Aorta (tissue), 5 donors: ENCODE measurements around the gene HTR4. TPM values are rescaled to one million over a fixed set of nuclear protein-coding genes. Genes with fewer than 3 reads are reported as not detected.
"Not testable (repeated sequence)": the region's sequence is repeated elsewhere in the genome, so short reads cannot be mapped to it uniquely, and the experiment has no call there.

Experiments
- ATAC-seq: fragments of 200-7000 bp; cut with Tn5 transposase; one replicate; pipeline ENCODE4 v1.9.1; 2022; ENCODE audit warnings: moderate library complexity; ENCODE audit not compliant: low FRiP score
- DNase-seq, 2 donors: peaks; one replicate each; pipeline ENCODE4 v3.0.0-alpha.2; 2020
- H3K27ac ChIP-seq, 2 donors: one replicate each; pipeline ENCODE4 v1.5.1; 2013; ENCODE audit warnings: low read length in 2 of 2, mild to moderate bottlenecking in 2 of 2, moderate library complexity in 2 of 2, control low read depth in 1 of 2, inconsistent platforms in 1 of 2, low read depth in 1 of 2
- H3K27me3 ChIP-seq, 2 donors: one replicate each; pipeline ENCODE4 v1.6.1; 2013; ENCODE audit warnings: control low read depth in 1 of 2, low read length in 1 of 2, mild to moderate bottlenecking in 1 of 2, moderate library complexity in 1 of 2; ENCODE audit not compliant: insufficient read depth in 2 of 2, control insufficient read depth in 1 of 2
- H3K36me3 ChIP-seq, 2 donors: one replicate each; pipeline ENCODE4 v1.6.1; 2013; ENCODE audit warnings: control low read depth in 1 of 2, low read length in 1 of 2, mild to moderate bottlenecking in 1 of 2; ENCODE audit not compliant: insufficient read depth in 2 of 2, control insufficient read depth in 1 of 2
- H3K4me1 ChIP-seq, 2 donors: one replicate each; pipeline ENCODE4 v1.6.1; 2013; ENCODE audit warnings: low read length in 2 of 2, control low read depth in 1 of 2, mild to moderate bottlenecking in 1 of 2, moderate library complexity in 1 of 2; ENCODE audit not compliant: insufficient read depth in 2 of 2, control insufficient read depth in 1 of 2
- H3K4me3 ChIP-seq, 2 donors: one replicate each; pipeline ENCODE4 v1.5.1; 2013; ENCODE audit warnings: low read length in 2 of 2, control low read depth in 1 of 2, mild to moderate bottlenecking in 1 of 2
- H3K9me3 ChIP-seq: one replicate; pipeline ENCODE4 v1.6.1; 2013; ENCODE audit warnings: mild to moderate bottlenecking, low read length; ENCODE audit not compliant: control insufficient read depth
- WGBS, 2 donors: extraction: QIAGEN DNeasy Blood & Tissue Kit; methylation state at CpG; one replicate each; pipeline ENCODE4 v1.1.7; 2013; 5-methylcytosine and 5-hydroxymethylcytosine counted together
- intact Hi-C, 2 donors: fragments of 100-400 bp; cut with DNase I; formaldehyde crosslinking; loops; one replicate each; pipeline versions ENCODE4 v1.14.2 to v1.15.0; 2022
- polyA plus RNA-seq, 2 donors: library from polyadenylated mRNA; stranded (reverse); fragments of 200-250 nt; gene quantifications; one replicate each; pipeline ENCODE4 v1.2.3, GENCODE V29; 2013
- total RNA-seq, 2 donors: library from RNA; stranded (reverse); fragmentation: NEBNext Ultra II Directional; extraction: Animal tissue kit (Norgen Biotek cat#: 25700); gene quantifications; one replicate each; pipeline ENCODE4 v1.2.1, GENCODE V29; 2021
- donor health status: healthy with polysubstance abuse.
- donor health status: Bipolar disorder and iron deficiency.
- donor health status: DM: no; HTN: no; CAD: no.
- donor health status: DM: no; HTN: no; CAD: no.
- donor health status: DM: yes; HTN: yes; CAD: no.

Gene HTR4
- total and polyA plus RNA-seq, 4 donors: 0.90 to 2.3 (median 1.5) TPM; not detected in 1

DNA sequence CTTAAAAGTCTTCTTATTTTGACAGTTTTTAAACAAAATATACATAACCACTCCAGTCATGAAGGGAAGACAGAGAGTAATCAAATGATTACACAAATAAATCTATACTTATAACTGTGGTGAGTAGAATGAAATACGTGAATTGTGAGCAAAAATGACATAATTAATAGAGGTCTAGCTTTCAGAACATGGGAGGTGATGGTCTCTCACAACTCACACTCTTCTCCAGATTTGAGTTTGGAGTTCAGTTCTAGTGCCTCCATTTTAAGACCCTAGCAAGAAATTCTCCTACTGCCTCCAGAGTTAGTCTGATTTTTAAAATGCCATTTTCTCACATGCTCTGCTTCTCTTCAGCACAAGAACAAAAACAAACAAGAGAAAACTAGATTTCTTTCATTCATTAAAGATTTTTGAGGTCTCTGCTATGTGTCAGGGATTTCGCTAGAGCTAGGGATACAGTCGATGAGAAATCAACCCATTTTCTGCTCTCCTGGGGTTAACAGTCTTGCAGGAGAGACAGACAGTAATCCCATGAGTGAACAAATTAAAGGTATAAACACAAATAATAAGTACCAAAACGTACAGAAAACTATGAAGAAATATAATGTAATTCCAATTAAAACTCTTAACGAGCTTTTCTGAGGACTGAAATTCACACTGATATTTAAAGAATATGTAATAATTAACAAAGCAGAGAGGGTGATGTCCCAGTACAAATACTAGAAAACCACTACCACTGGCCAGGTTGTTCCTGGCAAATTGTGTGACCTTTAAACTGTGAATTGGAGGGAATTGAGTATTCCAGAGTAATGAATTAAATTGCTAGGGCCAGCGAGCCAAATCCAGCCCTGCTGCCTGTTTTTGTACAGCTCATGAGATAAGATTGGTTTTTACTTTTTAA lies 27.1 kb upstream of the HTR4 start:
- H3K9me3 ChIP-seq: no peaks in the 10 kb centered on the region
- WGBS, 2 donors: 71 to 76% methylated on average over 6 of the region's 6 CpGs
- DNase-seq: no peak
- peaks cover 6 to 7% of the 10 kb centered on the region in 2 donors for H3K4me1 ChIP-seq
- H3K36me3 ChIP-seq: no peaks in the 10 kb centered on the region
- no peaks in the 10 kb centered on the region for H3K27me3 ChIP-seq
- no peak overlapping the region for H3K27ac ChIP-seq
- ATAC-seq: no peak
- intact Hi-C loops: no loop called here
- no peak overlapping the region for H3K4me3 ChIP-seq

GRCh38 chr5:148673704-148674103 lies 19.4 kb upstream of the HTR4 start:
- H3K4me1 ChIP-seq, H3K4me3 ChIP-seq, H3K27me3 ChIP-seq, H3K36me3 ChIP-seq, H3K9me3 ChIP-seq, DNase-seq, intact Hi-C loops, ATAC-seq, H3K27ac ChIP-seq: not testable (repeated sequence)
- WGBS, 2 donors: 83 to 87% methylated on average over 6 of the region's 6 CpGs

DNA sequence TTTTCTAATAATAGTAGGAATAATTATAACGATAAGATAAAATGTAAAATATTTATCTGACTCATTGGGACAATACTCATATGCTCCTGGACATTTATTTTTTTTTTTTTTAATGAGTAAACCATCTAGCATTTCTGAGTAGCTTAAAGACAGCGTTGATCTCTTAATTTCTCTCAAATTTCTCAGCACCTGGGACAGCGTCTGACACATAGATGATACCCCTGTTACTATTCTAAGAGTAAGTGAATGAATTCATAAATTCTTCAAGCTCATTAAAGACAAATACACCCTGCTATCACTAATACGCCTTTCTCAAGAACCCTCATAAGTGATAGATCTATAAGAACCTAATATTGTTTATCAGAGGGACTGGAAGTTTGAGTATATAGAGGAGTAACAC lies 12.0 kb upstream of the HTR4 start:
- Histone ChIP-seq H3K4me3 (no peak overlapping the region), H3K36me3 (no peaks in the 10 kb centered on the region), H3K27ac (no peak overlapping the region), H3K27me3 (no peaks in the 10 kb centered on the region), H3K4me1 (no peaks in the 10 kb centered on the region), H3K9me3 (no peaks in the 10 kb centered on the region)
- WGBS, 2 donors: 56 to 68% methylated on average over 4 of the region's 4 CpGs
- intact Hi-C loops: no loop called here
- ATAC-seq: no peak
- no peak for DNase-seq

GRCh38 chr5:148665431-148665830 lies 11.1 kb upstream of the HTR4 start:
- Histone ChIP-seq H3K27ac (no peak overlapping the region), H3K27me3 (no peaks in the 10 kb centered on the region), H3K9me3 (no peaks in the 10 kb centered on the region), H3K36me3 (no peaks in the 10 kb centered on the region), H3K4me3 (no peak overlapping the region), H3K4me1 (no peaks in the 10 kb centered on the region)
- ATAC-seq (no peak), DNase-seq (no peak)
- WGBS, 2 donors: 72 to 80% methylated on average over 7 of the region's 7 CpGs
- intact Hi-C loops: no loop called here

- WGBS, 2 donors: 53 to 66% methylated on average over 2 of the region's 2 CpGs
- Histone ChIP-seq H3K9me3 (no peaks in the 10 kb centered on the region), H3K4me1 (no peaks in the 10 kb centered on the region), H3K27ac (no peak overlapping the region), H3K36me3 (no peaks in the 10 kb centered on the region), H3K27me3 (no peaks in the 10 kb centered on the region), H3K4me3 (no peak overlapping the region)
- intact Hi-C loops: no loop called here
- ATAC-seq: no peak
- no peak for DNase-seq
Measured at GRCh38 chr5:148663509-148663908, 9.2 kb upstream of the HTR4 start.

DNA sequence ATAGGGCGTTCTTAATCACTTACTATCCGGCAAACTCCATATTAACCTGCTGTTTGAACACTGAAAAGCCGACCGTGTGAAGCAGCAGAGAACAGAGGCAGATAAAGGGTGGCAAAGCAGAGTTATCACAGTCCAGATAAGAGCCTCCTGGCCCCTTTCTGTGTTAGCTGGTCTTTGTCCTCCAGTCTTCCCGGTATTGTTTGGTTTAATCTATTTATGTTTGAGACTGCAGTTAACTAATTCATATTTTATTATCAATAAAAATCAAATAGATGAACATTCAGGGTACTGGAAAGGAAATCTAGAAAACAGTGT lies 6.0 kb upstream of the HTR4 start:
- ATAC-seq (no peak), DNase-seq (no peak)
- 66 to 70% methylated on average over 5 of the region's 5 CpGs for WGBS, 2 donors
- H3K36me3 ChIP-seq: no peaks in the 10 kb centered on the region
- no peaks in the 10 kb centered on the region for H3K27me3 ChIP-seq
- no peaks in the 10 kb centered on the region for H3K4me1 ChIP-seq
- no peak overlapping the region for H3K27ac ChIP-seq
- intact Hi-C loops: no loop called here
- no peaks in the 10 kb centered on the region for H3K9me3 ChIP-seq
- no peak overlapping the region for H3K4me3 ChIP-seq

GRCh38 chr5:148659641-148660345 lies 5.5 kb upstream of the HTR4 start:
- Histone ChIP-seq H3K4me3 (no peak overlapping the region), H3K36me3 (no peaks in the 10 kb centered on the region), H3K27ac (no peak overlapping the region), H3K4me1 (no peaks in the 10 kb centered on the region), H3K9me3 (no peaks in the 10 kb centered on the region), H3K27me3 (no peaks in the 10 kb centered on the region)
- WGBS, 2 donors: 54 to 81% methylated on average over 2 of the region's 2 CpGs
- ATAC-seq (no peak), DNase-seq (no peak)
- intact Hi-C loops: no loop called here

- ATAC-seq (no peak), DNase-seq (no peak)
- intact Hi-C loops: no loop called here
- Histone ChIP-seq H3K27me3 (no peaks in the 10 kb centered on the region), H3K4me3 (no peak overlapping the region), H3K9me3 (no peaks in the 10 kb centered on the region), H3K27ac (no peak overlapping the region), H3K4me1 (no peaks in the 10 kb centered on the region), H3K36me3 (no peaks in the 10 kb centered on the region)
- 73 to 79% methylated on average over 11 of the region's 11 CpGs for whole genome bisulfite sequencing, 2 donors
Measured at GRCh38 chr5:148653291-148653835, 964 bp downstream of the HTR4 start.

DNA sequence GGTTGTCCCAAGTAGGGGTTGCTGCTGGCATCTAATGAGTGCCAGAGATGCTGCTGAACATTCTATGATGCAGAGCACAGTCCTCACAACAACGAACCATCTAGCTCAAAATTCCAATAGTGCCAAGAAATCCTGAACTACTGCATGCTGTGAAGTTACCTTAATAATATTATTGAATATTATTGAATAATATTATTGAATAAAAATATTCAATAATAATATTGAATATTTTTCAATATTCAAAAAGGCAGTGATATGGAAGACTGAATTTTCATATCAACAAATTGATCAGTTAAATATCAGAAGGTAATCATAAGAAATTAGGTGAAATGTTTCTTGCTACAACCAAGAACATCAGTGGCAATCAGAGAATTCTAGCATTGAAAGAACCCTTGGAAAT lies 2.8 kb downstream of the HTR4 start:
- no peaks in the 10 kb centered on the region for H3K36me3 ChIP-seq
- intact Hi-C loops: no loop called here

More for the DNA sequence above, 2.8 kb downstream of the HTR4 start:
- Histone ChIP-seq H3K9me3 (no peaks in the 10 kb centered on the region), H3K4me3 (no peak overlapping the region), H3K27me3 (no peaks in the 10 kb centered on the region), H3K27ac (no peak overlapping the region), H3K4me1 (no peaks in the 10 kb centered on the region)
- WGBS, 2 donors: 74 to 88% methylated on average over 1 of the region's 1 CpG
- DNase-seq (no peak), ATAC-seq (no peak)
